CD4-positive, alpha-beta T cell treated with Interleukin-17A for 4 hours (primary cell): ENCODE results near the gene PDE7B.

Source experiments
- DNase-seq: peaks from one replicate; pipeline ENCODE4 v3.0.0-alpha.2; 2020; ENCODE audit warnings: mixed read lengths

The PDE7B gene

DNA sequence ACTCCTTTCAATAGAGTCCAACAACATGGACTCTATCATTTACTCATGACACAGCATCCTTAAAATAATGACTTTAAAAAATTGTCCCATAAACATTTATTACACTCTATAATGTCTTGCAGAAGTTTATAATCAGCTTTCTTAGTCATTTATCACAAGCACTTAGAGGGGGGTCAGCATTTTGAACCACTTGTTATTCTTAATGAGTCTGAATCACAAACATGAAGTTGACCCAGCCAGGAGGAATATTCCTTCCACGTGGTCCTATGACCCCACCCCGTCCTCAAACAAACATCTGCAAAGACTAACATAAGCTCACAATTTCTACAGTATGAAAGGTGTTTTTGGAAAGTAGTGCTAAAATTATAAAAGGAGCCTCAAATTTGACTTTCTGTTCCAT is 307.5 kb downstream of the PDE7B start:
- no peak for DNase-seq

DNA sequence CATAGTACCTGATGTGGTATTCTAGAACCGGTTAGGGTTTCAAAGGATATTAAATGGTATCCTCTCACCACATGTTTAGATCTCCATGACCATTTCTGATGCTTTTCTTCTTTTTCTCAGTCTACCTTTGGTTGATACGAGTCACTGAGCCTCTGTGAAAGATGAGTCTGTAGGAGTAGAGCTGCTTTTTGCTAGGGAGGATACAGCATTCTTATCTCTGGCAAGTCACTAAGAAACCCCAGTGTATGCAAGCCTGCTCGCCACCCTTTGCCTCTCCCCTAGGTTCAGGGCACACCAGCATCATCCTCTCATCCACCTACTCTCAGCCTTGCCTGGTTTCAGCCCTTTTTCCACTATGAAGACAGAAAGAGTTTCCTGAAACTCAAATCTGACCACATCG is 308.7 kb downstream of the PDE7B start:
- no peak for DNase-seq

DNA sequence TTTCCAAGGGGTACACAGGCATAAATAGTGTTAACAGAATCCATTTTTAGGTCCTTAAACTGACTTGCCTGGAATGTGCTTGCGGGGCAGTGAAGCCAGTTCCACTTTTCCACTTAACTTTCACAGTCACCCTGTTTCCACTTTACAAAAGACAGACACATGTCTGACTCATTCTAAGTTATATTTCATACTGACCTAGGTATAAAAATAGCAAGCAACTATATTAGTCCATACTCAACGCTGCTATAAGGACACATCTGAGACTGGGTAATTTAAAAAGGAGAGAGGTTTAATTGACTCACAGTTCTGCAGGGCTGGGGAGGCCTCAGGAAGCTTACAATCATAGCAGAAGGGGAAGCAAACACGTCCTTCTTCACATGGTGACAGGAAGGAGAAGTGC is 310.4 kb downstream of the PDE7B start:
- DNase-seq = no peak

DNA sequence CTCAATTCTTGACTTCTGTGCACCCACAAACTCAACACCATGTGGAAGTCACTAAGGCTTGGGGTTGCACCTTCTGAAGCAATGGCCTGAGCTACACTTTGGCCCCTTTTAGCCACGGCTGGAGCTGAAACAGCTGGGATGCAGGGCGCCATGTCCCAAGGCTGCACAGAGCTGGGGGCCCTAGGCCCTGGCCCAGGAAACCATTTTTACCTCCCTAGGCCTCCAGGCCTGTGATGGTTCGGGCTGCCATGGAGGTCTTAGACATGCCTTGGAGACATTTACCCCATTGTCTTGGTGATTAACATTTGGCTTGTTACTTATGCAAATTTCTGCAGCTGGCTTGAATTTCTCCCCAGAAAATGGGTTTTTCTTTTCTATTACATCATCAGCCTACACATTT is 311.8 kb downstream of the PDE7B start:
- no peak for DNase-seq

DNA sequence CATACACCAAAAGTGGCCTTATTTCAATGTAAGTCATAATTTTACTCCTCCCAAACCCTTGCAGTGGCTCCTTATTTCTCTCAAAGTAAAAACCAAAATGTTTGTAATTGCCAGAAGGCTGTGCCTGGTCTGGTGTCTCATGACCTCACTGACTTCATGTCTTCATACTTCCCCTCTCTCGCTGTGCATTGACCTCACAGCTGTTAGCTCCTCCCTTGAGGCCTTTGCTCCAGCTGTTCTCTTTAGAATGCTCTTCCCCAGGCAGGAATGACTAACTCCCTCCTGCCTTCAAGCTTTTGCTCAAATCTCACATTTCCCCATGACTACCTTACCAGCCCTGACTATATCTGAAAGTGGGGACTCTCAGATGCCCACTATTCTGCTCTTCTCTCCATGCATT is 315.3 kb downstream of the PDE7B start:
- no peak for DNase-seq

DNA sequence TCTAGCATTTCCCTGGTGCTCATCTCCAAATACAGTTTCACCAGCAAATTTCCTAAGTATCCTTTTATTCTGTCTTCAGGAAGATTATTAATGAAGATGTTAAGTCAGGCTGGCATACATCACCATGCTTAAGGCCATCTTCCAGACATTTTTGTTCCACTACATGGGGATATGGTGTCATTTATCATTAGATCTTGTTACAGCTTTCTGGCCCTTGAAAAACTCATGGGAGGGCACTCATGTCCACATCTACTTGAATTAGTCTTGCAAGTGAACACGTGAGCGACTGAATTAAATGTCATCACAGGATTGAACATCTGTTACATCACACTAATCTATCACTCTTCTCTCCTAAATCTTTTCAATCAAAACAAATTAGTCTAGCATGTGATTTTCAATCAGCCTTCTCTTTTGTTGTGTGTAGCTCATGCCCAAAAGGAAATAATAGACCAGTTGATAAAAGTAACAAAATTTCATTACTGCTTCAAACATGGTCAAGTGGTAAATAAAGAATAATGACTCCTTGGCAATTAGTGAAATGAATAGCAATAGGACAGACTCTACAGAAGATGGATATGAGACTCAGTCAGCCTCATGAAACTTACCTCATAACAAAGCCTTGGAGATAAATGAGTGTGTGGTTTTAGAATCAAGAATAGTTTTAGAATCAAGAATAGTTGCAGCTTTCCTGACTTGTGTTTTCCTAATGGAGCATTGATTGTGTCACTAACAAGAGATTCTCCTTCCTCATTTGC is 318.1 kb downstream of the PDE7B start:
- no peak for DNase-seq

DNA sequence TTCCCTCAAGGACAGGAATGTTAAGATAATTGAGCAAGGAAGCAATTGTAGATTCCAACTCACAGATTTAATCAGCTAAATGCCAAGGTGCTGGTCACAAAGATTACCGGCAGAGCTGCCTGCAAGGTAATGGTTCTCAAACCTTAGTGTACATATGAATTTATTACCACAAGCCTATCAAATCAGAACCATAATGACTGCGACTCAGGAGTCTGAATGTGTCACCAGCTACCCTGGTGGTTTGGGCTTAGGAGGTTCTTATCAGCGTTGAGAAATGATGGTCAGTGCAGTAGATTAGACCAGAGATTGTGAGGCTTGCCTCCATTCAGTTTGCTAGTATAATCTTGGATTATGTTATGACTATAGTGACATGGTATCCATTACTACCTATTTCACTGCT is 319.7 kb downstream of the PDE7B start:
- no peak for DNase-seq

DNA sequence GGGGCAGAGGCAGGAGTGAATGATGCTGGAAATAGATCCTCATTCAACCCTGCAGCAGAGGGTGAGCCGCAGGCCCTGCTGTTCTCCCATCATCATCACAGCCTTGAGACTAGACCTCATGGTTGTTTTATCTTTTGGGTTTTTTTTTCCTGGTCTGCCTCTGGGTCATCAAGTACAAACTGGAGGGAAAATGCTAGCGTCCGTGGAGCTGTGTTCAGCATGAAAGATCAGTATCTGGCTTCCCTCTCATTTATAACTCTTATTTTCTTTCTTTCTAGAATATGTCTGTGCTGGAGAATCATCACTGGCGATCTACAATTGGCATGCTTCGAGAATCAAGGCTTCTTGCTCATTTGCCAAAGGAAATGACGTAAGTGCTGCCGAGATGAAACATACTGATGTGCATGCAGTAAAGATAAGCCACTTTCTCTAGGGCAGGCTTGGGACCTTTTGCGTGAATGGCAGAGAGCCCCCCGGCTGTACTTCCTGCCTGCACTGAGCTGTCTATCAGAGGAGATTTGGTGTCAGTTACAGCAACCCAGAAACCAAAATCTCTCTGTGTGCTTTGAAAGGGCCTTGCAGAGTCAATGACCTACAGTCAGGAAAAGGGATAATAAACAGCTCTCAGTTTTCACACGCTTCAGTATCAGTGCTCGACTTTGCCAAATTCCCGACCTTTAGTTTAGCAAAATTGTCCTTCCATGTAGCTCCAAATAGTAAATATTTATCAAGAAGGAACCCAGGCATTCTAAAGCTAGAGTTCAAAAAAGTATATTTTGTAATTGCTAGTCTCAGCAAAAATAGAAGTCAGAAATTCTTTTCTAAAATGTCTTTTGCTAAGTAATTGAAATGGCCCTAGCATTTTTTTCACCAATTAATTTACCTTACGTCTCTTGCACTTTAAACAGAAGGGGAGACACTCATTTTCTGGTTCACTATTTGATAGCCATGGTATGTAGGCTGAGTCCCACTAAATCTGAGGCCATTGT is 322.3 kb downstream of the PDE7B start:
- no peak for DNase-seq

DNA sequence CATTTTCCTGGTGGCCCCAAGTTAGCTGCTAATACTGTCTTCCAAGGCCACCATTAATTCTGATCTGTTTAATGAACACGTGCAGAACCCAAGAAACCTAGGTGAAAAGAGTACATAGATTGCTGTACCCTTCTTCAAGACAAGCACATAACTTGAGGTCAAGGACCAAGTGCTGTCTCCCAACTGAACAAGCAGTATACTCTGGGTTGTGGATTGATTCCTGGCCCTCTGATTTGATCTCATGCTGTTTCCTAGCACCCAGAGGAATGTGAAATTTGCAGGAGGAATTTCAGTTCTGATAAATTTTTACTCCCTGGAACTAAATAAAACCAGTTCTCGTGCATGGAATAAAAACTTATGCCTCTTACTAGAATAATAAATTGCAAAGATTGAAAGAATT is 323.0 kb downstream of the PDE7B start:
- DNase-seq = no peak

DNA sequence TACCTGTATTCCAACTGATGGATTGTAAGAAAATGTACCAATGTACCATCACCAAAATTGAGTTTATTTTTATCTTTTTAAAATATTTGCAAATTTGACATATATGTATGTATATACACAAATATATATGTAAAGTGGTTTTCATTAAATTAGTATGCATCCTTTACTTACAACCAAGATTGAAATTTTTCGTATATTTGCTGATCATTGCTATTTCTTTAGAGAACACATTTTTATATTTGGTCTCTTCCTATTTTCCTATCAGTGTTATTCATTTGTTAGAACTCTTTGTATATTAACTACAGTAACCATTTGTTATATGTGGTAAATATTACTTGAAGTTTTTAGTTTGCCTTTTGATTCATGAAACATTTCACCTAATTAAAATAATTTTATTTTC is 324.4 kb downstream of the PDE7B start:
- DNase-seq = no peak

DNA sequence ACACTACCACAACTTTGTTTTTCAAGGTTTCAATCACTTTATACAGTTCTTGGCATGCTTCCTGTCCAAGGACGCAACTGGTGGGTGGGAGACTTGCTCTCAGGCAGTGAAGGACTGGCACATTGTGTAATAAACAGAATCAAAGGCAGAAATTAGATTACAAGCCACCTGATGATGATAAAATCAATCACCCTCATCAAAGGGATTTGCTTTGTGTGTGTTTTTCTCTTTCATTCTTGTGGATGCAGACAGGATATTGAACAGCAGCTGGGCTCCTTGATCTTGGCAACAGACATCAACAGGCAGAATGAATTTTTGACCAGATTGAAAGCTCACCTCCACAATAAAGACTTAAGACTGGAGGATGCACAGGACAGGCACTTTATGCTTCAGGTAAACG is 327.2 kb downstream of the PDE7B start:
- DNase-seq = no peak

DNA sequence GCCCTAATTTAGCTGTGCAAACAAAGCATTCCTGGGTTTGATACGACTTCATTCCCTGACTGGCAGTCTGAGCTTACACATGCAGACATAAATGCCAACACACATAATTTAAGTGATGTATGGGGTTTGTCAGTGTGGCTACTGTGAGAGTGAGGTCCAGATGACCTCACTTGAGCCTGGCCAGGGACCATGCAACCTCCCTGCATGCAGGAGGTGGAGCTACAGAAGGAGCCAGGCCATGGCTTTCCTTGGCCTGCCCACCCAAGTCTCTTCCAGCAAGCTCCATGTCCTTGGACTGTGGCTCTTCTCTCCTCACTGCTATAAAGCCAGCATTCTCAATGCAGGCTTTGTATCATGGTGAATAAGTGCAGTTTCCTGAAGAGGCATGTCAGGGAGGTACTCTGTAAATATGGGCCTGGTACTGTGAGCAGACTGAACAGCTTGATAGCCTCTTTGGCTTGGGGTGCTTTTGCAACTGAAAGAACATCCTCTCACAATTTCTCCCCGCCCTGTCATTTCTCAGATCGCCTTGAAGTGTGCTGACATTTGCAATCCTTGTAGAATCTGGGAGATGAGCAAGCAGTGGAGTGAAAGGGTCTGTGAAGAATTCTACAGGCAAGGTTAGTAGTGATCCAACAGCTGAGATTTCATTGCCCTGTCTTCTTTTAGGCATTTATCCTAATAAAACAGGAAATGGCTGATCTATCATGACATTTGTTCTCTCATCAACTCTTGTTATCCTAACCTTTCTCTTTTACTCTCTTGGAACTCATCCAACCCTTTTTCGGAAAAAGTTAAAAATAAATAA is 329.4 kb downstream of the PDE7B start:
- DNase-seq = no peak

DNA sequence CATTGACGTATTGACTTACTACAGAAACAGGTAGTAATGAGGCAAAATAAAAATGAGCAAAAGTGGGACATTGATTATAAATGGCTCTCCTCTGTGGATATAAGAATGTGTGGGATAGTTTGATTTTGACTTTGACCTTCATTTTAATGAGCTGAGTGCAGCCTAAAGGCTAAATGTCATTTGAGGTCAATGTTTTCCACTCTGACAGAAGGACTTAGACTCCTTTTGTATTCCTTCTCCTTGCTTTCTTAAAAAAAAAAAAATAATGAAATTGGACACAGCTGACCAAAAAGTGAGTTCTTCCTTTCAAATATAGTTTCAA is 330.0 kb downstream of the PDE7B start:
- no peak for DNase-seq

DNA sequence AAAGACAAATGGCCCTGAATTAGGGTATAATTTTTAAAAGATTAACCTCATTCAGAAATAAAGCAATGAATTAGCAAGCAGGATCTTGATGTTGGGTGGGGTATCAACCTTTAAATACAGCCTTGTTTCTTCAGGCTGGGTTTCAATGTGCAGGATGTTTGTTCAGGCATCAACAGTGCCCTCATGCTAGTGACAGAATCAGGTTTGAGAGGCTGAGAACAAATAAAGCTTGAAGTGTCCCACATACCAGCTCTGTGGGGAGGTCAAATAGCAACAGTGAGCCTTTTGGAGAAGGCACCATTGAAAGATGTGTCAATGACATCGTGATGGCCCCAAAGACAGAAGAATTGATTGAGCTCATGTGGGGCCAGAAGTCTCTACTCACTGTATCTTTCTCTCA is 330.4 kb downstream of the PDE7B start:
- DNase-seq = no peak

DNA sequence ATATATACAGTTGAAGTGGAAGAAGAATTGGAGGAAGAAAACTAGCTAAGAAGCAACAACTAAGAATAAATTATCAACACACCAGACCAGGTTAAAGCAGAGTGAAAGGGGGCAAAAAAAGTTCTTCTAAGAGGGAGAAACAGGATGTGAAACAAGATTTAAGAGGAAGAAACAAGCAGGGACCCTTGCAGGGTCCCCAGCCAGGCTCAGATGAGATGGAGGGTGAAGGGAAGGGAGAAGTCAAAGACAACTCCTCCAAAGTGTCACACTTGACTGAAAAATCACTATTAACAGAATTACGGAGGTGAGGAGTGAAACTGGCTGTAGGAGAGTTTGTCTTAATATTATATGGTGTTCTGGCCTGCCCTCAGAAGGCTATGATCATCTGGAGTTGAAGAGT is 333.2 kb downstream of the PDE7B start:
- DNase-seq = no peak

DNA sequence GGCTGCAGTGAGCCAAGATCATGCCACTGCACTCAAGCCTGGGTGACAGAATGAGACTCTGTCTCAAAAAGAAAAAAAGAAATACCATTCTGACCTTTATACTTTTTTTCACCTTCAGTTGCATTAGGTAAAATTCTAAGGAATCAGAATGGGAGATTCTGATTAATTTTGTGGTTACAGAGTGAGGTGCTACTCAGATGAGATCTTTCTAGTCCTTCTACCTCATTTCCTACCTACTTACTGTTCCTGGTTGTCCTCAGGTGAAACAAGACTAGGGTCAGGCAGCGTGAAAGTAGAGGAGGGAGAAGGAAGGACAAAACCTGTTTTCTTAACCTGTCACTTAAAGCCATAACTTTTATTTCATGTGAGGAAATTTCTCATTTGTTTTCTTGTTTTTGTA is 334.9 kb downstream of the PDE7B start:
- no peak for DNase-seq

DNA sequence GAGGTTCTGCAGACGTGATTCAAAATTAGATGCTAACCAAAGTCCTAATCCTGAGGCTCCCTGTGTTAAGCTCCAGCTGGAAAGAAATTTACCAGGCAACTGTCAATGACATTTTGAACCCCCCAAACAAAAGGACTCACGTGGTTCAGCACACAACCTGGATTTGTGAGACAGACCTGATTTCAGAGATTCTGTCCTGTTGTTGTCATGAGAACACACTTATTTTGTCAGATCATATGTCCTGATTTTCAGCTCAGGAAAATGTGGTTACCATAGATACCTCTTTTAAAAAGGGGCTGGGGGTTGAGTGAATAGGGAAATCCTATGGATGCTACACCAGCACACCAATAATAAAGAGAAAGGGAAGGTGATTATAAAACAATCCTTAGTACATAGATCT is 337.0 kb downstream of the PDE7B start:
- no peak for DNase-seq

DNA sequence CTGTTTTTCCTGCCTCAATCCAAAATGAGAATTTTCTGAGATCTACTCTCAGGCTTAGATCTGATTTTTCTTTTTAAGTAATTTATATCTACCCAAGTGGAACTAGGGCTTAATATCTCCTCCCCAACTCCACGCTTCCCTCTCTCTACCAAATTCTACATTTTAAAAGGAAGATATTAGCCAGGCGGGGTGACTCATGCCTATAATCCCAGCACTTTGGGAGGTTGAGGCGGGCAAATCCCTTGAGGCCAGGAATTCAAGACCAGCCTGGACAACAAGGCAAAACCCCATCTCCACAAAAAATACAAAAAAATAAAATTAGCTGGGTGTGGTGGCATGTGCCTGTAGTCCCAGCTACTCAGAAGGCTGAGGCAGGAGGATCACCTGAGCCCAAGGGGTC is 337.6 kb downstream of the PDE7B start:
- no peak for DNase-seq

DNA sequence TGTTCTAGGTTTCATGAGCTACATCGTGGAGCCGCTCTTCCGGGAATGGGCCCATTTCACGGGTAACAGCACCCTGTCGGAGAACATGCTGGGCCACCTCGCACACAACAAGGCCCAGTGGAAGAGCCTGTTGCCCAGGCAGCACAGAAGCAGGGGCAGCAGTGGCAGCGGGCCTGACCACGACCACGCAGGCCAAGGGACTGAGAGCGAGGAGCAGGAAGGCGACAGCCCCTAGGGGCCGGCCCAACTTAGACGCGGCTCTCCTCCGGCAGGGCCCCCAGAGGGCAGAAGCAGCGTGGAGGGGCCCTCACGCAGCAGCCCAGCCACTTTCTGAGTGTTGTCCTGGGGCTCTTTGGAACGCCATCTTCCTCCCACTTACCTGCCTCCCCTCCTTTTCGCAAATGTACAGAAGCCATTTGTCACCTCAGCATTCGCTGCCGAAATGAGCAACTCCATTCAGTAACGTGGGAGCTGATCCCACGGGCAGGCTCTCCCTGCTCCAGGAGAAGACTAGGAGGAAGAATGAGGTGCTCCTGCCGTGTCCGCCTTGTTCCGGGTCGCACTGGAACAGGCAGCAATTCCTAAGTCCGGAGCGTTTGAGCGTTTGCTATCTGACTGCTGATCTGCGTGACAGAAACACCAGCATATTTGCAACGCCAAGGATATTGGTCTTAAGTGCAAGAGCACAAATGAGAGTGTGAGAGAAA is 340.3 kb downstream of the PDE7B start:
- no peak for DNase-seq

DNA sequence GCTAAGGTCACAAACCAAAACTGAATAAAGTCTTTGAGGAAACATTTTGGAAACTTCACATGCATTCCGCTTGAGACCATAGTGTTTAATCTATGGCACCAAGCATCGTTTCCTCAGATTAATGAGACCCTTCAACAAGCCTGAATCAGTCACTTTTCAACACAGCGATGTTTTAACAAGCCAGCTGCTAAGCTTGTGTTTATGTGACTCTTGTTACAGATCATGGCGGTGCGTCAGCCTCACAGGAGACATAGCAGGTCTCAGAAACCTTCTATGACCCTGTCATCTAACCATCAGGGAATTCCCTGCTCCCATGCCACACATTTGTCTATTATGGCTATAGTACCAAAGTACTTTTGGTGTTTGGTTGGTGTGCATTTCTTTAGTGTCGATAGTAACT is 341.4 kb downstream of the PDE7B start:
- no peak for DNase-seq

DNA sequence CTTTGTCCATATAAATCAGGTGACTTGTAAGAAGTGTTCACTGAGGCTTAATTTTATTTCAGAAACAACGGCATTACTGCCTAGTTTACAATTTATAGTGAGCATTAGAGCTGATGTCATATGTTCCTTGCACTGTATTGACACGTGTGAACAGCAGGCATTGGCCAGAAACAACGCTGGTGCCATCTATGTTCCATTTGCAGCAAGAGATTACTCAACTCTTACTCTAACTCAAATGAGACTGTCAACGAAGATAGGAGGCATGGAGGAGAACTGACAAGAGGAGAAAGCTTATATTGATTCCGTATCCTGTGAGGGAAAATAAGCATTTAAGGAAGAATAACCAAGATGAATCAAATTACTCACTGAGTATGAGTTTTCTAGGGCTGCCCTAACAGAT is 350.2 kb downstream of the PDE7B start:
- no peak for DNase-seq

DNA sequence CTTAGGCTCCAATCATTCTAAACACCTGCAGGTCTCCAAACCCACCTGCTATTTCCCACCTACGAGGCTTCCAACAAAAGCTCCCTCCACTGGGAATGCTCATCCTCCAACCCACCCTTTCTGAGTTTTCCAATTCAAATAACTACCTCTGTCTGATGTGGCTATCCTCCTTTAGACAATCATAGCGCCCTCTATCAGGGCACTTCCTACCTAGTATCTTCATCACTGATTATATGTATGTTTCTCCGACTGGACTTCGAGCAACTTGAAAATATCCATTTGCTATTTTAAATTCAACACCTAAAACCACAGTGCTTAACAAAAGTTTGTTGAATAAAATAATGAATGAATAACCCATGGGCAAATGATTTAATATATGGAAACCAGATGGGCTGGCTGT is 357.3 kb downstream of the PDE7B start:
- no peak for DNase-seq

DNA sequence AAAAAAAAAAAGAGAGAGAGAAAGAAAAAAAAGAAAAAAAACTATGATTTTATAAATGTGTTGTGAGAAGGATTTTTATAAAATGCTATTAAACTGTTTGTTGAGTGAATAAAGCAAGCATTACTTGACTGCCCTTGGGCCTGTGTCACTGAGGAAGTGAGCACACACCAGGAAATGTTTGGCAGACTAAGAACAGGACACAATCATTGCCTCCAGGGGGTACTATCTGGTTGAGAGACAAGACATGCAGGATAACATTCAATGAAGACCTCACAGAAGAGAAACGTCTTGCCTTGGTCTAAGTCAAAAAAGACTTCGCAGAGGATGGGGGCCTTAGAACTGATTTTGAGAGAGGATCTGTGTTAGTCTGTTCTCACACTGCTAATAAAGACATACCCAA is 358.0 kb downstream of the PDE7B start:
- no peak for DNase-seq
